ENCODE measurements around the gene JAZF1.

JAZF1 gene

GRCh38 chr7:27799212-27799611 lies 381.4 kb downstream of the JAZF1 start:
- no peak for DNase-seq (ENCODE audit: low spot score)
- TF ChIP-seq, protein P1, sequence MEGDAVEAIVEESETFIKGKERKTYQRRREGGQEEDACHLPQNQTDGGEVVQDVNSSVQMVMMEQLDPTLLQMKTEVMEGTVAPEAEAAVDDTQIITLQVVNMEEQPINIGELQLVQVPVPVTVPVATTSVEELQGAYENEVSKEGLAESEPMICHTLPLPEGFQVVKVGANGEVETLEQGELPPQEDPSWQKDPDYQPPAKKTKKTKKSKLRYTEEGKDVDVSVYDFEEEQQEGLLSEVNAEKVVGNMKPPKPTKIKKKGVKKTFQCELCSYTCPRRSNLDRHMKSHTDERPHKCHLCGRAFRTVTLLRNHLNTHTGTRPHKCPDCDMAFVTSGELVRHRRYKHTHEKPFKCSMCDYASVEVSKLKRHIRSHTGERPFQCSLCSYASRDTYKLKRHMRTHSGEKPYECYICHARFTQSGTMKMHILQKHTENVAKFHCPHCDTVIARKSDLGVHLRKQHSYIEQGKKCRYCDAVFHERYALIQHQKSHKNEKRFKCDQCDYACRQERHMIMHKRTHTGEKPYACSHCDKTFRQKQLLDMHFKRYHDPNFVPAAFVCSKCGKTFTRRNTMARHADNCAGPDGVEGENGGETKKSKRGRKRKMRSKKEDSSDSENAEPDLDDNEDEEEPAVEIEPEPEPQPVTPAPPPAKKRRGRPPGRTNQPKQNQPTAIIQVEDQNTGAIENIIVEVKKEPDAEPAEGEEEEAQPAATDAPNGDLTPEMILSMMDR (IDR thresholded peaks at IDR 0.05; ENCODE audit: extremely low read depth, insufficient read depth, missing control alignments), result no peak
- in situ Hi-C loops (cut with MboI; ENCODE audit: low pct_unique_long_range_greater_than_20kb, low sequenced_read_pairs, unreplicated experiment), result no loop called here

- DNase-seq (ENCODE audit: low spot score), result no peak
- TF ChIP-seq, protein P1 (IDR thresholded peaks at IDR 0.05; ENCODE audit: extremely low read depth, insufficient read depth, missing control alignments), result no peak
- in situ Hi-C loops (cut with MboI; ENCODE audit: low pct_unique_long_range_greater_than_20kb, low sequenced_read_pairs, unreplicated experiment), result no loop called here
Measured at GRCh38 chr7:27795977-27796376, 384.6 kb downstream of the JAZF1 start.

DNA sequence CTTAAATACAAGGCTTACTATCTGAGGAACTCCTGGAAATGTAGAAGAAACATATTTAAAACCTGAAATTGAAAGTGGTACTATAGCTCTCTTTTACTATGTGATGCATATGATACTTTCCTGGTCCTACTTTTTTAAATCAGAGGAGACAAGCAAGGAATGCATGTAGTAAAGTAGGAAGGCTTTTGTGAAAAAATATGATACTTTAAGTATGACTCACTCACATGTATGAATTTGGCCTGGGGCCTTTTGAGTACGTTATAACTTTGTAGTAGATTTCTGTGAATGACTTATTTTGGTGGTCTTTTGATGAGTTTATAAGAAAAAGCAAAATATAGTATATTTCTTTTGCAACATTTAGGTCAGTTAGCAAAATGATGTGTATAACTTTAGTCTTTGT lies 386.8 kb downstream of the JAZF1 start:
- in situ Hi-C loops (cut with MboI; ENCODE audit: low pct_unique_long_range_greater_than_20kb, low sequenced_read_pairs, unreplicated experiment), result no loop called here
- TF ChIP-seq, protein P1 (IDR thresholded peaks at IDR 0.05; ENCODE audit: extremely low read depth, insufficient read depth, missing control alignments), result no peak
- no peak for DNase-seq (ENCODE audit: low spot score)

DNA sequence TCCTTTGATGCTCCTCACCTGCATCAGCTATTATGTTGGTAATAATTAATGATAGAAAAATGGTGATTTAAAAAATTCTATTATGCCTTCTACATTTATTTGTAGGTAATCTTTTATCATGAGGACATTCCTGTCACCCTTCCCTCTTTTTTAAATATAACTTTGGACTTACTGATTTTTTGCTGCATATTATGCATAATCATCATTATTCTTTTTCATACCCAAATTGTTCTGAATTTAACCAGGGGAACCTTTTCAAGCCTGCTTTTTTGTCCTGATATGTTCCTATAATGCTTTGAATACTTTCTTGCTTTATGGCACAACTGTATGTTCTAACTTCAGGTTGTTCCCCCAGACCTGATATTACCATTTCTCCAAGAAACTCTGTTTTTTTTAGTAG lies 392.2 kb downstream of the JAZF1 start:
- in situ Hi-C loops (cut with MboI; ENCODE audit: low pct_unique_long_range_greater_than_20kb, low sequenced_read_pairs, unreplicated experiment), result no loop called here
- DNase-seq (ENCODE audit: low spot score), result no peak
- TF ChIP-seq, protein P1 (IDR thresholded peaks at IDR 0.05; ENCODE audit: extremely low read depth, insufficient read depth, missing control alignments), result no peak

- in situ Hi-C loops (cut with MboI; ENCODE audit: low pct_unique_long_range_greater_than_20kb, low sequenced_read_pairs, unreplicated experiment), result no loop called here
- TF ChIP-seq, protein P1 (IDR thresholded peaks at IDR 0.05; ENCODE audit: extremely low read depth, insufficient read depth, missing control alignments), result peak; percentile 54
- peak; percentile 12 for DNase-seq (ENCODE audit: low spot score)
Measured at GRCh38 chr7:27784399-27785053, 396.1 kb downstream of the JAZF1 start.

DNA sequence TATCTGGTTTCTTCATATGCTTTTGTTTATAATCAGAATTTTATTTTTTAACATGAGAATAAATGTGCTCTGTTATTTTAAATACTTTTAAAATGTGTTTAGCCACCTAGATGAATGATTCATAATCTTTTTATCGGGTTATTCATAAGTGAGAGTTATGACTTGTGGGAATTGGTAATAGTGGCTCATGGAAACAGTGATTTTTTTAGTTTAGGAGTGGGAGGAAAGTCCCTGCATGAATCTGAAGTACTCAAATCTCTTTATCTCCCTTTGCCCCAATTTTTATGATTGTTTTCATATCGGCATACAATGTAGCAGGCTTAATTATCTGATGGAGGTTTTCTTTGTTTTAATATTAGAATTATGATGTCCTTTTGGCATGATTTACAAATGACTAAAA lies 397.7 kb downstream of the JAZF1 start:
- in situ Hi-C loops (cut with MboI; ENCODE audit: low pct_unique_long_range_greater_than_20kb, low sequenced_read_pairs, unreplicated experiment), result no loop called here
- DNase-seq (ENCODE audit: low spot score), result no peak
- TF ChIP-seq, protein P1 (IDR thresholded peaks at IDR 0.05; ENCODE audit: extremely low read depth, insufficient read depth, missing control alignments), result no peak
